Left ventricle myocardium superior (tissue), 1 donor: Measurements from ENCODE around the gene SLC30A7. TPM values are rescaled to one million over a fixed set of nuclear protein-coding genes. Genes with fewer than 3 reads are reported as not detected.

Experiments used
- ATAC-seq: fragments of 200-7000 bp; cut with Tn5 transposase; one replicate; pipeline ENCODE4 v1.9.1; 2020; ENCODE audit warnings: mild to moderate bottlenecking, moderate library complexity
- DNase-seq: peaks from one replicate; pipeline ENCODE4 v3.0.0-alpha.2; 2020
- intact Hi-C: fragments of 100-400 bp; cut with micrococcal nuclease; formaldehyde crosslinking; loops from one replicate; pipeline ENCODE4 v1.11.0; 2022
- total RNA-seq: library from RNA; stranded (reverse); fragmentation: NEBNext Ultra II Directional; extraction: Animal tissue kit (Norgen Biotek cat#: 25700); gene quantifications from one replicate; pipeline ENCODE4 v1.2.1, GENCODE V29; 2021
- donor health status: DM: no; HTN: yes; CAD: no; lungs with severe emphysema.

SLC30A7 gene
- total RNA-seq, 1 donor from 2014 or later = 3.5 TPM

DNA sequence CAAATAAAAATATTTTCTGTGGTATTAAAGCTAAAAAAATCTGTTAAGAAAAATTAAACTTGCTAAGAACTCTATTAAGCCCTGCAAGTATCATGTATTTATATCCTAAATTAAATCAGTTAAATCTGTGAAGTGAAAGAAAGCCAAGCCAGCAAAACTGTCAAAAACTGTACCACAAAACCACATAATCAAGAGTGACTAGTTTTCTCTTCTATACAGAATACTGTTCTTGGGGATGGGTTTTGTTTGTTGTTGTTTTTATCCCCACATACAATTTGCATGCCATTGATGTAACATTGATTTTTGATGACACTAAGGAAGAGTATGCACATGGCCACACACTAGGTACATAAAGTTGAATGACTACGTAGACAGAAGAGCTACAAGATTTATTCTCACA lies 109.3 kb downstream of the SLC30A7 start:
- intact Hi-C loops = no loop called here

DNA sequence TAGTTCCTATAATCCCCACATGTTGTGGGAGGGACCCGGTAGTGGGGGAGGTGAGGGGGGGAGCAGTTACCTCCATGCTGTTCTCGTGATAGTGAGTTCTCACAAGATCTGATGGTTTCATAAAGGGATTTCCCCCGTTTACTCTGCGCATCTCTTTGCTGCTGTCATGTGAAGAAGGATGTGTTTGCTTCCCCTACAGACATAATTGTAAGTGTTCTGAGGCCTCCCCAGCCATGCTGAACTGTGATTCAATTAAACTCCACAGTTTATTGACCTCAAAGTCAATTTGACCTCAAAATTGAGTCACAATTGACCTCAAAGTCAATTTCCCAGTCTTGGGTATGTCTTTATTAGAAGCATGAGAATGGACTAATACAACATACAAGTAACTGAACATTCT lies 110.0 kb downstream of the SLC30A7 start:
- no peak for ATAC-seq
- no peak for DNase-seq
- intact Hi-C loops = no loop called here

More for the DNA sequence above, 109.3 kb downstream of the SLC30A7 start:
- no peak for ATAC-seq
- no peak for DNase-seq

DNA sequence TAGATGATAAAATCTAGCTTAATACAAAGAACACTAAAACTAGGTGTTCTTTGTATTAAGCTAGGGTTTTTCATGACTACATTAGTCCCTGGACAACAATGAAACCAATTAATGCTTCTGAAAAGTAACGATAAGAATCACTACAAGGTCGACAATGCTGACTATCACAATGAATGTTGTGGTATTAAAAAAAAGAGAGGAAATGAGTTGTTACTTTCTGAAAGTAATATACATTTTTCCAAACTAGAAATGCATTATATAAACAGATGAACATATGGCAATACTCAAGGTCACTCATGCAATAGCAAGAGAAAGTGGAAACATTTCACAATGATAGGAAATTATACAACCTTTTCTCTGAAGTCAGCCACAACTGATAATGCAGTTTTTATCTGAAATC lies 110.7 kb downstream of the SLC30A7 start:
- DNase-seq (no peak), ATAC-seq (no peak)
- intact Hi-C loops = no loop called here

DNA sequence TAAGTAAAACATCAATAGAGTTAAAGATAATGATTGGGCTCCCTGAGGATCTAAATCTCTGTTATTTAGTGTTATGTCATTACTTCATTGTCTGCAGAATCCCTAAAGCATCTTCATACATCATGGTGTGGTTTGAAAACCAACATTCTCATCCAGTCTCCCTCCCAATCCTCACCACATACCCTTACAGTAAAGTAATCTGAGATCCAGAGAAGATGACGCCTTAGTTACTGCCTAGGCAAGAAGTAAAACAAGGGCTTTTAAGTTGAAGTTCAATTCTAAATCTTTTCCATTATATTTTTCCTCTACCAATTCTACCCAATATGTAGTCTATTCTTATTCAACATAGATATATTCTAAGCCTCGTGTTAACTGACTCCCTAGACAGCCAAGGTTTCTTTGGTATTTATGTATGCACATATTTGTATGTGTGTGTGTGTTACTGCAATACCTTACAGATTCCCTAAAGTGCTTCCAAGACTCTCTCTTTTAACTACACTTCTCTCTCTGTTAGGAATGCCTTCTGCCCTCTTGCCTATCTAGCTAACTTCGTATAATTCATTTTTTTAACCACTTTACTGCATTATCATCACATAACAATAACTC lies 112.4 kb downstream of the SLC30A7 start:
- ATAC-seq (no peak), DNase-seq (no peak)
- intact Hi-C loops = no loop called here

DNA sequence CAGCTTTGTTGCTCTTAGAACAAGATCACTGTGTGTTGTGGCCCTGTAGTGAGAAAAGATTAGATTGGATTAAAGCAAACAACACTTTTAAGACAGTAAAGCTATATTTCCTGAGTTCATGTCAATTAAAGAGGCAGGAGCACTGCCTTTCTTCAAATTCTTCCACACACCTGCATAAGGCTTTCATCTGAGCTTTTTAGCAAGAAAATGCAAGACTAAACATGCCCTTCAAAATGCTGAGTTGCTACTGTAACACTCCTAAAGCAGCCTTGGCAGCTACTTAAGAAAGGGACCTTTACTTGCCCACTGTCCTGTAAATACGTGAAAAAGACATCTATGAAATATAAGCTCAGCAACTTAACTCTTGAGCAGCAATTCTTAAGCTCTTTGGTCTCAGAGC lies 117.9 kb downstream of the SLC30A7 start:
- DNase-seq (no peak), ATAC-seq (no peak)
- intact Hi-C loops = no loop called here

DNA sequence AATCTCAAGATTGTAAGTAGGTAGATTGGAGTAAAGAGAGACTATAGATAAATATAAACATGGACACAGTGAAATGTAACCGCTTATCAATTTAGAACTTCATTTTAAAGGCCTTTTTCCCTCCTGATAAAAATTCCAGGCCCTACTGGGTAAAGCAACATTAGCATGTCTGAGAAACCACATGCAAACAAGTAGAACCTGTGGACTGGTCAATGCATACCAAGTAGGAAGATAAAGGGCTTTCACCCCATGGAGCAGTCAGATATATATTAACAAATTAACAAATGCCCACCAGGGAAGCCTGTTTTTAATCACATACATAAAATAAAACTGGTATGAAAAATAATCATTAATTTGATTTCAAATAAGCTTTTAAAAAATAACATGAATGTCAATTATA lies 121.6 kb downstream of the SLC30A7 start:
- intact Hi-C loops = no loop called here
- DNase-seq = no peak
- ATAC-seq = no peak

DNA sequence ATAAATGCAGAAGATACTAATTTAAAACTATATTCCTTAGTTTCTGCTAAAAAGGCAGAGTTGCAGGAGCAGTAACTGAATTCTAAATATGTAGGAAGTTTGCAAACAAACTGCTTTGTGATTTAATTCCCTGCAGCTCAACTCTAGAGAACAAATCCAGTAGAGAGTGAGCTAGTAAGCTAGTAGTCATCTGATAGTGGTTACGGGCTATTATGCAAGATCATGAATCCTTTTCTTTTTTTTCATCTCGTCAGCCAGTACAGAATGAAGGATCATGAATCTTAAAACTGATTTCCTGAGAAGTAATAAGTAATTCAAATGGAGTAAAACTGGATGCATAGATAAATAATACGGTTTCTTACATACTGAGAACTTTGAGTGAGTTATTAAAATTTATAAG lies 126.4 kb downstream of the SLC30A7 start:
- intact Hi-C loops = no loop called here
- DNase-seq (no peak), ATAC-seq (no peak)

DNA sequence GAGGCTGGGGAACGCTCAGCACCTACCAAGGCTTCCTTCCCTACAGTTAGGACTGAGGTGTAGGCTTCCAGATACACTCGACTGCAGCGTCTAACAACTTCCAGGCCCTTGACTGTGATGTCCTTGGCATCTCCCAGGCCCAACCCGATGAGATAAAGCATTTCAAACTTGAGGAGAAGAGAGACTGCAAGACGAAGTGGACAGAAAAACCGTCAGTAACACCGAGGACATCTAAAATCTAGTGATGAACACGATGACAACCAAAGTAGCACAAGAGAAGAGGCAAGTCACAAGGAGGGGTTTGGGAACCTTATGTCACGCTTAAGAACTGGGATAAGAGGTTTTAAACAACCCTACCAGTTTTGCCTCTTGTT lies 129.4 kb downstream of the SLC30A7 start:
- DNase-seq (no peak), ATAC-seq (peak; percentile 64)
- intact Hi-C loops = no loop called here

DNA sequence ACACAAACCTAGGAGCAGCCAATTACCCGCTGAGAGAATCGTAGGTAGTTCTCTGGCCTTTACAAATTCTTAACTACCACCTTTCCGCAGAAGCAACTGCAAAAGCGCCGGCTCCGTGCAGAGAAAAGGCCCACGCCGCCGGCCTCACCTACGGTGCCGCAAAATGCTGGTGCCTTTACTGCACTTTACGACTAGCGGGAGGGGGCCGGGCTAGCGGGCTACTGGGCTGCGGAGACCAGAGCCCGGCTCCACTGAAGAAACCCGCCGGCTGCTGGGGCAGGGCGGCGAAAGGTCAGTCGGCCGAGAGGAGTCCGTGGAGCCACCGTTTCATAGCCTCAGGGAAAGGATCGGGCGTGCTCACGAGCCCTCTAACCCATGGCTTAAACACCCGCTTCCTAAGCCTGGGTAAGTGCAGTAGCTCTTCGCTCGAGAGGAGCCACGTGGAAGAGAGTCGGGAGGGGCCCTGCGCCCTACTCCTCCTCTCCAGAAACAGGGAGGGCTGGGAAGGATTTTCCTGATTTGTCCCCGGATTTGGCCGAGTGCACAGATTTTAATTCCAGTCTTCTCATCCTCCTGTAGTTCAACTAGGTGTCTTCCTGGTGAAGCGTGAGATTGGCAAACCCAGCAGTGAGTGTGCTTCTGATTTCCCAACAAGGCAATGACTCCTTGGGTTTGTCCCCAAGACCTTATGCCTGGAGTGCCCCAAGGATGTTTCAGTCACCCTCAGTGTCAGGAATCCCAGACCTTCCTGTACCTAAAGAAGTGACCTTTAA lies 130.0 kb downstream of the SLC30A7 start, which contains the start of gene DPH5:
Gene DPH5 (minus strand): TSS at position 128 of the 773 bp plus-strand sequence. CDS start 341 bp downstream, outside the sequence.
- intact Hi-C loops = no loop called here
- peak; percentile 99 for ATAC-seq

DNA sequence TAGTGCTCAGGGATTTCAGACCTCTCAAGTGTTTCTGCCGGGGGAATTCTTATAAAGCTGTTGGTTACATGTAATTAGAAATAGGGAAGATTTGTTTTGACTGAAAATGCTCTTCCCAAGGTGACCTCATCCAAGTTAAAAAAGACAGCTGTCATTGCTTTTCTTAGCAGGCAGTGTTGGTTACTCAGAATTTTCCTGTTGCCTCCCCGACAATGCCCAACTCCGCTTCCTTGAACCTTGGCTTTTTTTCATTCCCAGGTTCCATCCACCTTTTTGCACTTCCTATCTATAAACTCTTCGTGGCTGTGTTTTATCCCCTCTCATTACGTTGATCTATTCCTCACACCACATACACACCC lies 130.5 kb downstream of the SLC30A7 start:
- DNase-seq (no peak), ATAC-seq (no peak)
- intact Hi-C loops = no loop called here

More for the DNA sequence above, 130.0 kb downstream of the SLC30A7 start, which contains the start of gene DPH5:
- DNase-seq = peak; percentile 94

DNA sequence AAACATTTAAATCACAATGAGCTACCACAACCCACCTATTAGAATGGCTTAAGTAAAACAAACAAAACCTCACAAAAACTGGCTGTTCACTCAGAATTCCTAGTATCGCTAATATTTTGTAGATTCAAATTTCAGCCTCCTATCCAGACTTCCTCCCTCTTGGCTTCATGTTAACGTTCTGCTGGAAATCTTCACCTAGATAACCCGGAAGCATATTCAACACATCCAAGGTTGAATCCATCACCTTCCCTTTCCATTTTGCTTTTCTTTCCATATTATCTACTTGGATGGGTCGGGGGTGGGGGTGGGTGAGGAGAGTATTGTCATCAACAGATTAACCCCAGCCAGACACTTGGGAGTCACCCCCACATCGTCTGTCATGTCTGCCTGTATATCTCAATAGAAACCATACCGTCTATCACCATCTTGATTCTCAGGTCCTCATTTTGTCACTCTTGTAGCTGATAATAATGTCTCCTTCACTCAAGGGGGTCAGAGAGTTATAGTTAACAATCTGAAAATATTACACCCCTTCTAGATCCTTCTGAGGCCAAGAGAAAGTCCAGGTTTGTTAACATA lies 131.4 kb downstream of the SLC30A7 start:
- intact Hi-C loops = no loop called here
- DNase-seq (no peak), ATAC-seq (no peak)

DNA sequence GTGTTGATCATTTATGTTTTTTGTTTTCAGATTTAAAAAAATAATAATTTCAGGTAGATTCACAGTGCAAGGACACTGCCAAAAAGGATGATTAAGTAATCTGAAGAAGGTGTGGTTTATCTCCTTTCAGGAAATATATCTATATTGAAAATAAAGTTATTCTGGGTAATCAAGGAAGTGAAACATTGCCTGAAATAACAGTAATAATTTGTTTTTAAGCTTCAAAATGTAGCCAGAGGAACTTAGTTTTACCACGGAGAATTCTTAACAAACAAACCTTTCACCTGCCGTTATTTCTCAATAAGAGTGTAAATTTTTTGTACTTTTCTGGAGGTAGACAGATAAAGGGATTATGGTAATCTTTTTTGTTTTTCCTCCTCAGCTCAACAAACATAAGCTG lies 132.6 kb downstream of the SLC30A7 start:
- intact Hi-C loops = no loop called here
- DNase-seq (no peak), ATAC-seq (no peak)

DNA sequence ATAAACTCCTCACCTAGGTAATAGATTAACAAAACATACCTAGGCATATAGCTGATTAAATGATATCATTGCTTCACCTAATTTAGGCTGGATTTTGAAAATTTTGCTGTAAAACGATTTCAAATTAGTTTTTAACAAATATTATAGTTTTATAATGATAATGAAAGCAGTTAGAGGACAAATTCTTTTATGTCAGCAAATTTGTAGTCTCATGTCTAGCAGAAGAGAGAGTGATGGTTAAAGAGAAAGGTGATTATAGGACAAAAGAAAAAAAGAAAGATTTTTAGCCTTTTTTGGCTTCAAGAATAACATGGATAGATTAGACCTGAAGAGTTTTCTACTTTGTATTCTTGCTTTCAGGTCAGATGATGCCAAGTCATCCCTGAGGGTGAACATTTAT lies 133.3 kb downstream of the SLC30A7 start:
- intact Hi-C loops = no loop called here
- ATAC-seq (no peak), DNase-seq (no peak)

DNA sequence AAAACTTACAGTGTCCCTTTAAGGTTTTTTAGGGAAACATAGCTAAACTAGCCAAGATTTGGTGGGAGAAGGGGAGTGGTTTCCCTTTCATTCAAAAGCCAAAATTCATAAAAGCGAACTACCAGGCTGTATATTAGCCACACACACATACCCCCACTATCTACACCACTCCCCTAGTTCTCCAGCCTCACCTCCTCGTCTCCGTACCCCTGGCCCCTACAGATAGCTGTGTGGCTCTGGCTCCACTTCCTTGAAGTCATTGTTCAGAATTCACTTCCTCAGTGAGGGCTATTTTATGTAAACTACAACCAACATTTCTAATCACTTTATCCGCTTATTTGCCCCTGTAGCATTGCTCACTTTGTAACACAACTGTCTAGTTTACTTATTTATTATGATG lies 135.0 kb downstream of the SLC30A7 start:
- no peak for ATAC-seq
- intact Hi-C loops = no loop called here
- DNase-seq = no peak

Other genes with a start within 250 kb of the SLC30A7 start
- gene VCAM1, start 176.3 kb upstream of the SLC30A7 start, total RNA-seq = 4.7 TPM
- 9.1 TPM for gene EXTL2, start 1.2 kb upstream of the SLC30A7 start, total RNA-seq
- 36.9 TPM for gene DPH5, start 129.7 kb downstream of the SLC30A7 start, total RNA-seq